ENCODE measurements around the gene HIPK2.

Gene HIPK2

GRCh38 chr7:139694389-139694676 is 83.5 kb downstream of the HIPK2 start:
- TF ChIP-seq, protein P1, sequence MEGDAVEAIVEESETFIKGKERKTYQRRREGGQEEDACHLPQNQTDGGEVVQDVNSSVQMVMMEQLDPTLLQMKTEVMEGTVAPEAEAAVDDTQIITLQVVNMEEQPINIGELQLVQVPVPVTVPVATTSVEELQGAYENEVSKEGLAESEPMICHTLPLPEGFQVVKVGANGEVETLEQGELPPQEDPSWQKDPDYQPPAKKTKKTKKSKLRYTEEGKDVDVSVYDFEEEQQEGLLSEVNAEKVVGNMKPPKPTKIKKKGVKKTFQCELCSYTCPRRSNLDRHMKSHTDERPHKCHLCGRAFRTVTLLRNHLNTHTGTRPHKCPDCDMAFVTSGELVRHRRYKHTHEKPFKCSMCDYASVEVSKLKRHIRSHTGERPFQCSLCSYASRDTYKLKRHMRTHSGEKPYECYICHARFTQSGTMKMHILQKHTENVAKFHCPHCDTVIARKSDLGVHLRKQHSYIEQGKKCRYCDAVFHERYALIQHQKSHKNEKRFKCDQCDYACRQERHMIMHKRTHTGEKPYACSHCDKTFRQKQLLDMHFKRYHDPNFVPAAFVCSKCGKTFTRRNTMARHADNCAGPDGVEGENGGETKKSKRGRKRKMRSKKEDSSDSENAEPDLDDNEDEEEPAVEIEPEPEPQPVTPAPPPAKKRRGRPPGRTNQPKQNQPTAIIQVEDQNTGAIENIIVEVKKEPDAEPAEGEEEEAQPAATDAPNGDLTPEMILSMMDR (IDR thresholded peaks at IDR 0.05; ENCODE audit: low read depth, low read length) = no peak
- no peak for DNase-seq
- Histone ChIP-seq H3K36me3 (no peaks in the 10 kb centered on the region; the same call in 1 of the 2 replicates), H3K4me1 (peaks cover 13% of the 10 kb centered on the region), H3K27me3 (no peaks in the 10 kb centered on the region), H3K4me3 (ENCODE audit: low read depth, low read length) (no peak overlapping the region), H3K9me3 (no peaks in the 10 kb centered on the region)

DNA sequence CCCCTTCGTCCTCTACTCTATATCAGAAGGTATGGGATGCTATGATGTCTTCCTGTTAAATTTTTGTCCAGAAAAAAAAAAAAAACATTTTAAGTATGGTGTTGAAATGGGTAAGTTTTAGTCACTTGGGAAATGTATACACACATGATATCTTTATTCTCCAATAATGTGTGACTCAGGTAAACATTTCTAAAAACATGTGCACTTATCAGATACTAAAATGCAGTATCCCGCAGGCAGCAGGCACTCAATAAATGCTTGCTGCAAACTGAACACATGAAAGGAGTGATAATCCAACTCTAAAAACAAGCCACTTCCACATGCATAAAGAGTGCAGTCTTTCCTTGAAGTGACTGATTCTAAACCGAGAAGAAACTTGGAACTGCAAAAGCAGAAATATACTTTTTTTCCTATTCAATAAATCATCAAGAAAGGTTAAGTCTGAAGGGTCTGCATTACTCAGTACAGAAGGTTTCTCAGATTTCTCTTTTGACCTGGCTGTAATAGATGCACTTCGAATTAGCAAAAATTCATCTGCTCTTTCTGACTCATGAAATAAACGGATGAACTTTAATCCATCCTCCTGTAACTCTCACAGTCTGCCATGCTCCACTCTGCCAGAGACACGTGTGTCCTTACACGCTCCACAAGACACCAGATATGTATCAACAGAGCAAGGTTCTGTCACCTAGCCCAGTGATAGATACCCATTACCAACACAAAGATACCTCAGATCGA is 84.0 kb downstream of the HIPK2 start:
- DNase-seq = no peak
- H3K4me3 ChIP-seq (ENCODE audit: low read depth, low read length) = no peak overlapping the region
- no peaks in the 10 kb centered on the region for H3K27me3 ChIP-seq
- no peaks in the 10 kb centered on the region for H3K9me3 ChIP-seq
- peaks cover 13% of the 10 kb centered on the region for H3K4me1 ChIP-seq
- TF ChIP-seq, protein P1 (IDR thresholded peaks at IDR 0.05; ENCODE audit: low read depth, low read length) = no peak
- no peaks in the 10 kb centered on the region; the same call in 1 of the 2 replicates for H3K36me3 ChIP-seq

- no peak for DNase-seq
- Histone ChIP-seq H3K27me3 (no peaks in the 10 kb centered on the region), H3K4me1 (peaks cover 13% of the 10 kb centered on the region), H3K9me3 (no peaks in the 10 kb centered on the region), H3K4me3 (ENCODE audit: low read depth, low read length) (no peak overlapping the region), H3K36me3 (no peaks in the 10 kb centered on the region)
- TF ChIP-seq, protein P1 (IDR thresholded peaks at IDR 0.05; ENCODE audit: low read depth, low read length) = no peak
These were observed 85.1 kb downstream of the HIPK2 start for GRCh38 chr7:139692723-139693122.

DNA sequence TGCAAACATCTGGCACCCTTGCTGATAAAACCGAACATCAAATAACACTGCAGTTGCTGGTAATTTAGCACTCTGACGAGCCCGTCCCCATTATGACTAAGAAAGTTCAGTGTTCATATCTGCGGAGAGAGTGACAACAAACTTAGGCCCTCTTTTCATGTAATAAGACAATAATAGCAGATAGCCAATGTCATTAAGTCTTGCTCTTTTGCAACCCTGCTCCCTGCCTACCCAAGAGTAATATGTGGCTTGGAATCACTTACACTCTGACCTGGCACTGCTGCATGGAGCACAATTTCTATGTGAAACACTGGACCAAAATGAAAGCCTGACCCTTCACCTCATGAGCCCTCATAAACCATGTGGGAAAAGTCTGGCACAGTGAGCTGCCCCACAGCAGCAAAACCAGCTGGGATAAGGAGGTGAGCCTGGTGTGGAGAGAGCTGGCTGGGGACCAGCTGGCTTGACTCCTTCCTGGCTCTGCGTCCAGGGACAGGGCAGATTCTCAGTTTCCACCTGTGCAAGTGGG is 86.5 kb downstream of the HIPK2 start:
- no peaks in the 10 kb centered on the region for H3K36me3 ChIP-seq
- no peaks in the 10 kb centered on the region for H3K9me3 ChIP-seq
- no peak overlapping the region for H3K4me3 ChIP-seq (ENCODE audit: low read depth, low read length)
- peaks cover 13% of the 10 kb centered on the region for H3K4me1 ChIP-seq
- no peaks in the 10 kb centered on the region for H3K27me3 ChIP-seq
- peak; percentile 63 for DNase-seq
- TF ChIP-seq, protein P1 (IDR thresholded peaks at IDR 0.05; ENCODE audit: low read depth, low read length) = no peak

DNA sequence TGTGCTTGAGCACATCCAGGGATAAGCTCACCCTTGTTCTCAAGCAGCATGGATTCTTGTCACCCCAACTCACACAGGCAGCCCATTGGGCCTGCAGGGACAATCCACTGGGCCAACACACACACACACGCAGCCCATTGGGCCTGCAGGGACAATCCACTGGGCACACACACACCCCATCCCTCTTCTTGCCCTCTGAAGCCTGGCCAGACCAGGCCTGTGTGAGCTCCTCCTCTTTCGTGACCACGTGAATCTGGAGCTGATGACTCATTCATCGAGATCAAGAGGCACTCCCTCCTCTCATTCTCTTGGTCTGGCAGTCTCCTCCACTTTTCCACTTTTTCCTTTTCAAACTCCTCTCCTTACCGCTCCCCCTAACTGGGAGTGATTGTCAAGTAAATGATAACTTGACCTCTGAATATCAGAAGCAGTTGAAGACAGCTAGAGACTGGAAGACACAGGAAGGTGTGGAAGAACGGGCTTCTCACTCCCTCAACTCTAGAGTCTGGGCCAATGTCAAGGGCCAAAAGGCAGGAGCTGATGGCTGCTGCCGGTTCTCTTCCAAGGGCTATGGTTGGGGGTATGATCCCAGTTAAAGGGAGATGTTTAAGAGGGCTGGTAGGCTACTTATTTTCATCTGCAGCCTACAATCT is 89.7 kb downstream of the HIPK2 start:
- Histone ChIP-seq H3K27me3 (no peaks in the 10 kb centered on the region), H3K4me3 (ENCODE audit: low read depth, low read length) (no peak overlapping the region), H3K9me3 (peaks cover 2% of the 10 kb centered on the region; the same call in 1 of the 2 replicates), H3K36me3 (no peaks in the 10 kb centered on the region), H3K4me1 (peaks cover 7% of the 10 kb centered on the region)
- DNase-seq = peak; percentile 52
- TF ChIP-seq, protein P1 (IDR thresholded peaks at IDR 0.05; ENCODE audit: low read depth, low read length) = no peak

Data from BE2C (cell line).